ENCODE measurements around the gene PLXDC2.

The PLXDC2 gene

GRCh38 chr10:19937989-19938388 is 121.8 kb downstream of the PLXDC2 start:
- Histone ChIP-seq H3K27me3 (ENCODE audit: insufficient read depth, low read length, poor library complexity, severe bottlenecking) (no peaks in the 10 kb centered on the region), H4K20me1 (ENCODE audit: insufficient read depth, low read length, poor library complexity, severe bottlenecking) (no peaks in the 10 kb centered on the region), H2AFZ (ENCODE audit: low read length) (no peak overlapping the region), H3F3A (ENCODE audit: low read depth) (no peaks in the 10 kb centered on the region), H3K4me1 (ENCODE audit: insufficient read depth, low read length, poor library complexity, severe bottlenecking) (no peaks in the 10 kb centered on the region), H3K9ac (ENCODE audit: low read depth, low read length, poor library complexity, severe bottlenecking) (no peak overlapping the region), H3K9me3 (ENCODE audit: insufficient read depth, low read depth, low read length) (no peaks in the 10 kb centered on the region), H3K4me2 (ENCODE audit: low read depth, low read length, poor library complexity, severe bottlenecking) (no peak overlapping the region), H3K36me3 (ENCODE audit: insufficient read depth, low read length) (no peaks in the 10 kb centered on the region), H3K9me2 (replicated peaks; ENCODE audit: low read depth, low read length) (no peaks in the 10 kb centered on the region), H3K4me3 (ENCODE audit: low read length, poor library complexity, severe bottlenecking) (no peak overlapping the region), H3K79me2 (ENCODE audit: insufficient read depth, low read length) (no peaks in the 10 kb centered on the region)
- no peak for TF ChIP-seq EZH2phosphoT487 (IDR thresholded peaks at IDR 0.05; ENCODE audit: borderline replicate concordance)
- TF ChIP-seq, protein P1, sequence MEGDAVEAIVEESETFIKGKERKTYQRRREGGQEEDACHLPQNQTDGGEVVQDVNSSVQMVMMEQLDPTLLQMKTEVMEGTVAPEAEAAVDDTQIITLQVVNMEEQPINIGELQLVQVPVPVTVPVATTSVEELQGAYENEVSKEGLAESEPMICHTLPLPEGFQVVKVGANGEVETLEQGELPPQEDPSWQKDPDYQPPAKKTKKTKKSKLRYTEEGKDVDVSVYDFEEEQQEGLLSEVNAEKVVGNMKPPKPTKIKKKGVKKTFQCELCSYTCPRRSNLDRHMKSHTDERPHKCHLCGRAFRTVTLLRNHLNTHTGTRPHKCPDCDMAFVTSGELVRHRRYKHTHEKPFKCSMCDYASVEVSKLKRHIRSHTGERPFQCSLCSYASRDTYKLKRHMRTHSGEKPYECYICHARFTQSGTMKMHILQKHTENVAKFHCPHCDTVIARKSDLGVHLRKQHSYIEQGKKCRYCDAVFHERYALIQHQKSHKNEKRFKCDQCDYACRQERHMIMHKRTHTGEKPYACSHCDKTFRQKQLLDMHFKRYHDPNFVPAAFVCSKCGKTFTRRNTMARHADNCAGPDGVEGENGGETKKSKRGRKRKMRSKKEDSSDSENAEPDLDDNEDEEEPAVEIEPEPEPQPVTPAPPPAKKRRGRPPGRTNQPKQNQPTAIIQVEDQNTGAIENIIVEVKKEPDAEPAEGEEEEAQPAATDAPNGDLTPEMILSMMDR (conservative IDR thresholded peaks at IDR 0.05; ENCODE audit: low read length): no peak

DNA sequence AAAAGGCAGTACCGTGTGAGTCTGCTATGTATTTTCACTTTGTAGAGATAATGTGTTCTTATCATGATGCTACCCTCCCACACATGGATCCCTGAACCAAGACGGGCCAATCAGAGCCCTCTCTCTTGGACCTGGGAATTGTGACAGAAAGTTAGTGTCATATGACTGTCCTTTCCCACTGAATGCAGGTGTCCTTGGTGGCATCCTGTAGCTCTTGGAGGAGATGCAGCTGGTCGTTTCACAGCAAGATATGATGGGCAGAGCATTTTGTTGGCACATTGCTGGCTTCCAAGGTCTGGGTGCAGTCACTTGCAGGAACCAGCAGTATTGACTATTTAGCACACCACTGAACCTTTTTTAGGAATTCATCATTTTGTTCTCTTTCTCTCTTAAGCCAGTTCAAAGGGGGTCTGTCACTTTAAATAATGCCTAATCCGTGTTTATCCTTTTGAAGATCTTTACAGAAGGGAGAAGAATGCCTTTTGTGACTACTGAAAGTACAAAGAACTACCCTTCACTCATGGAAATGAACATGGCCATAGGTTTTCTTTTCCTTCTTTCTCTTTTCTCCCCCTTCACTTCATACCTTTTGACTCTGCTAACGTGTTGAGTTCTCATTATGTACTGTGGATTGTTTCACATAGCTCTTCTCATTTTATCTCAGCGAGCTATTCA is 125.1 kb downstream of the PLXDC2 start:
- Histone ChIP-seq H3K9me2 (replicated peaks; ENCODE audit: low read depth, low read length) (no peaks in the 10 kb centered on the region), H3K27me3 (ENCODE audit: insufficient read depth, low read length, poor library complexity, severe bottlenecking) (no peaks in the 10 kb centered on the region), H3K9me3 (ENCODE audit: insufficient read depth, low read depth, low read length) (no peaks in the 10 kb centered on the region), H2AFZ (ENCODE audit: low read length) (no peak overlapping the region), H3F3A (ENCODE audit: low read depth) (no peaks in the 10 kb centered on the region), H3K36me3 (ENCODE audit: insufficient read depth, low read length) (no peaks in the 10 kb centered on the region), H3K9ac (ENCODE audit: low read depth, low read length, poor library complexity, severe bottlenecking) (no peak overlapping the region), H3K4me1 (ENCODE audit: insufficient read depth, low read length, poor library complexity, severe bottlenecking) (no peaks in the 10 kb centered on the region), H4K20me1 (ENCODE audit: insufficient read depth, low read length, poor library complexity, severe bottlenecking) (no peaks in the 10 kb centered on the region), H3K4me3 (ENCODE audit: low read length, poor library complexity, severe bottlenecking) (no peak overlapping the region), H3K4me2 (ENCODE audit: low read depth, low read length, poor library complexity, severe bottlenecking) (no peak overlapping the region), H3K79me2 (ENCODE audit: insufficient read depth, low read length) (no peaks in the 10 kb centered on the region)
- TF ChIP-seq, protein P1 (conservative IDR thresholded peaks at IDR 0.05; ENCODE audit: low read length): no peak
- no peak for TF ChIP-seq EZH2phosphoT487 (IDR thresholded peaks at IDR 0.05; ENCODE audit: borderline replicate concordance)

- H4K20me1 ChIP-seq (ENCODE audit: insufficient read depth, low read length, poor library complexity, severe bottlenecking): no peaks in the 10 kb centered on the region
- H3K27me3 ChIP-seq (ENCODE audit: insufficient read depth, low read length, poor library complexity, severe bottlenecking): no peaks in the 10 kb centered on the region
- H3K9me2 ChIP-seq (replicated peaks; ENCODE audit: low read depth, low read length): no peaks in the 10 kb centered on the region
- no peak for TF ChIP-seq EZH2phosphoT487 (IDR thresholded peaks at IDR 0.05; ENCODE audit: borderline replicate concordance)
- TF ChIP-seq, protein P1 (conservative IDR thresholded peaks at IDR 0.05; ENCODE audit: low read length): no peak
- H3F3A ChIP-seq (ENCODE audit: low read depth): no peaks in the 10 kb centered on the region
- H3K79me2 ChIP-seq (ENCODE audit: insufficient read depth, low read length): no peaks in the 10 kb centered on the region
- H3K4me1 ChIP-seq (ENCODE audit: insufficient read depth, low read length, poor library complexity, severe bottlenecking): no peaks in the 10 kb centered on the region
- H2AFZ ChIP-seq (ENCODE audit: low read length): no peak overlapping the region
- no peak overlapping the region for H3K4me2 ChIP-seq (ENCODE audit: low read depth, low read length, poor library complexity, severe bottlenecking)
- H3K4me3 ChIP-seq (ENCODE audit: low read length, poor library complexity, severe bottlenecking): no peak overlapping the region
- no peaks in the 10 kb centered on the region for H3K9me3 ChIP-seq (ENCODE audit: insufficient read depth, low read depth, low read length)
- no peaks in the 10 kb centered on the region for H3K36me3 ChIP-seq (ENCODE audit: insufficient read depth, low read length)
- no peak overlapping the region for H3K9ac ChIP-seq (ENCODE audit: low read depth, low read length, poor library complexity, severe bottlenecking)
Observed at GRCh38 chr10:19944911-19945663, 128.9 kb downstream of the PLXDC2 start.

All from Loucy (cell line).